Retinal pigment epithelial cell (primary cell): ENCODE measurements around the gene THAP4.
"Not testable (repeated sequence)": the region's sequence is repeated elsewhere in the genome, so short reads cannot be mapped to it uniquely, and the experiment has no call there.

Experiments used
- DNase-seq: peaks from one replicate; pipeline ENCODE4 v3.0.0-alpha.2; 2010; ENCODE audit warnings: low read depth
- H3K4me3 ChIP-seq: 2 replicates; pipeline ENCODE4 v1.5.1; 2011; ENCODE audit warnings: mild to moderate bottlenecking, low read length, control low read depth, moderate library complexity
- CTCF ChIP-seq: conservative IDR thresholded peaks from 2 replicates; pipeline ENCODE4 v1.5.1; 2011; ENCODE audit warnings: low read depth, low read length, control low read depth, inconsistent platforms

The THAP4 gene

GRCh38 chr2:241592126-241592845 lies 44.7 kb downstream of the THAP4 start:
- no peak for DNase-seq
- H3K4me3 ChIP-seq = no peak overlapping the region
- no peak for TF ChIP-seq CTCF

DNA sequence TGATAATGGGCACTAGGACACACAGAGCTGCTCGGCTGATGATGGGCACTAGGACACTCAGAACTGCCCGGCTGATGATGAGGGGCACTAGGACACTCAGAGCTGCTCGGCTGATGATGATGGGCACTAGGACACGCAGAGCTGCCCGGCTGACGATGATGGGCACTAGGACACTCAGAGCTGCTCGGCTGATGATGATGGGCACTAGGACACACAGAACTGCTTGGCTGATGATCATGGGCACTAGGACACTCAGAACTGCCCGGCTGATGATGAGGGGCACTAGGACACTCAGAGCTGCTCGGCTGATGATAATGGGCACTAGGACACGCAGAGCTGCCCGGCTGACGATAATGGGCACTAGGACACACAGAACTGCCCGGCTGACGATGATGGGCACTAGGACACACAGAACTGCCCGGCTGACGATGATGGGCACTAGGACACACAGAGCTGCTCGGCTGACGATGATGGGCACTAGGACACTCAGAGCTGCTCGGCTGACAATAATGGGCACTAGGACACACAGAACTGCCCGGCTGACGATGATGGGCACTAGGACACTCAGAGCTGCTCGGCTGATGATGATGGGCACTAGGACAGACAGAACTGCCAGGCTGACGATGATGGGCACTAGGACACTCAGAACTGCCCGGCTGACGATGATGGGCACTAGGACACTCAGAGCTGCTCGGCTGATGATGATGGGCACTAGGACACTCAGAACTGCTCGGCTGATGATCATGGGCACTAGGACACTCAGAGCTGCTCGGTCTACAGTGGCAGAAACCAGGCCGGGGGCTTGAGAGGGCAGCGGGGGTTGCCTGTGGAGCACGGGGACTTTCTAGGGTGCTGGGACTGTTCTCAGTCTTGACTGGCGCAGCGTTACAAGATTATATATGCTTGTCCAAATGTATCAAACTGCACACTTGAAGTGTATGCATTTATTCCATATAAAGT lies 46.2 kb downstream of the THAP4 start:
- DNase-seq, H3K4me3 ChIP-seq: not testable (repeated sequence)

- not testable (repeated sequence) for DNase-seq, H3K4me3 ChIP-seq
Observed at GRCh38 chr2:241589863-241590262, 47.1 kb downstream of the THAP4 start.

GRCh38 chr2:241586564-241587264 lies 50.2 kb downstream of the THAP4 start:
- no peak for TF ChIP-seq CTCF
- no peak for DNase-seq

DNA sequence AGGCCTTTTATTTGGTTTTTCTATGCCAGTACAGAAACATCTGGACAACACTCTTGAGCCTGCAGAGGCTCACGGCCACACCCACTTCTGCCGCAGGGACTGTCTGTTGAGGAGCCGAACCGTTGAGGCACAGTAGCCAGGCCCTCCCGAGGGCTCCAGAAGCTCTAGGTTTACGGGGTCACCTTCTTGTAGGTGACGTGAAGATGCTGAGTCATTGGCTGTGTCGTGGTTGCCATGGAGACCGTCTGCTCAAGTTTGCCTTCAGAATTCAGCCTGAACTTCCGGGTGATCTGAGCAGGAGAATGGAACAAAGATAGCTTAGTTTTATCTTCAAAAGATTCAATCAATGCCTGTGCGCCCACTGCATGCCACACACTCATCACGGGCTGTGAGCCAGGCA lies 52.5 kb downstream of the THAP4 start:
- no peak overlapping the region for H3K4me3 ChIP-seq
- no peak for DNase-seq
- no peak for TF ChIP-seq CTCF

More at GRCh38 chr2:241586564-241587264, 50.2 kb downstream of the THAP4 start:
- H3K4me3 ChIP-seq = no peak overlapping the region

DNA sequence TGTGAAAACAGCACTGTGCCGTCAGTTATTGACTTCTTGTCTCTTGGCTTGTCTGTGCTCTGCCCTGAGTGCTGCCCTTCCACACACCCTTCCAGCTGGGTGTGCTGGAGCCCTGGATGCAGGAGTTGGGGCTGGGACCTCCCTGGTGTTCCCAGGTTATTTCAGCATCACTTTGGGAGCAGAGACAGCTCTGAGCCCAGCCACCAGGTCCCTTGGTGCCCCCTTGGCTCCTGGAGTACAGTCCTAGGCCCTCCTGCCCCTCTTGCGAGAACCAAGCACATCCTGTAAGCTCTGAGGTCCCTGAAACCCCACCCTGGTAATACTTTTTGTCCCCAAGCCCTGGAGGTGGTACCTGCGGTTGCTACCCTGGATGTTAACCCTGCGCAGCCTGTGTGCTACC lies 54.2 kb downstream of the THAP4 start:
- TF ChIP-seq CTCF = no peak
- H3K4me3 ChIP-seq = no peak overlapping the region

GRCh38 chr2:241582328-241582727 lies 54.6 kb downstream of the THAP4 start:
- no peak for DNase-seq
- no peak for TF ChIP-seq CTCF
- no peak overlapping the region for H3K4me3 ChIP-seq

More for the DNA sequence above, 54.2 kb downstream of the THAP4 start:
- DNase-seq = no peak

GRCh38 chr2:241579281-241579680 lies 57.7 kb downstream of the THAP4 start:
- no peak for DNase-seq
- H3K4me3 ChIP-seq = no peak overlapping the region
- TF ChIP-seq CTCF = no peak
